SK-N-MC (cell line): ENCODE results near the gene SLFN5.
A peak's percentile ranks its signal among the peaks of the same experiment; 100 is the strongest.

ENCODE experiments used
- DNase-seq: peaks from one replicate; pipeline ENCODE4 v3.0.0-alpha.2; 2011; ENCODE audit warnings: low read depth, low spot score
- H3K27ac ChIP-seq: fragments of 200-600 bp; sonication (generic); 2 replicates; pipeline ENCODE4 v1.5.1; 2016; ENCODE audit warnings: mixed run types
- H3K36me3 ChIP-seq: fragments of 200-600 bp; sonication (generic); 2 replicates; pipeline ENCODE4 v1.6.1; 2017; ENCODE audit warnings: antibody characterized with exemption, low read length, mixed read lengths; ENCODE audit not compliant: insufficient read depth
- H3K4me3 ChIP-seq: fragments of 200-600 bp; sonication (generic); 2 replicates; pipeline ENCODE4 v1.5.1; 2016
- H3K9ac ChIP-seq: fragments of 200-600 bp; sonication (generic); 2 replicates; pipeline ENCODE4 v1.8.0; 2017; ENCODE audit warnings: mixed run types, mixed read lengths; ENCODE audit not compliant: insufficient read length
- H3K9me3 ChIP-seq: fragments of 200-600 bp; sonication (generic); 2 replicates; pipeline ENCODE4 v1.6.1; 2017; ENCODE audit warnings: low read depth, mild to moderate bottlenecking, antibody characterized with exemption, low read length, moderate library complexity, mixed read lengths
- EZH2 ChIP-seq: fragments of 200-600 bp; sonication (generic); IDR thresholded peaks from one replicate; pipeline ENCODE4 v1.6.1; 2017; ENCODE audit warnings: antibody characterized with exemption
- FOXP2 ChIP-seq: optimal IDR thresholded peaks from 2 replicates; pipeline ENCODE3; 2011; ENCODE audit warnings: mild to moderate bottlenecking, moderate library complexity; ENCODE audit not compliant: insufficient read depth; ENCODE audit errors: extremely low read length, control extremely low read depth
- POLR2AphosphoS5 ChIP-seq: IDR thresholded peaks from 2 replicates; pipeline ENCODE4 v1.6.1; 2012; ENCODE audit warnings: mild to moderate bottlenecking, low read depth, low read length, borderline replicate concordance

The SLFN5 gene

DNA sequence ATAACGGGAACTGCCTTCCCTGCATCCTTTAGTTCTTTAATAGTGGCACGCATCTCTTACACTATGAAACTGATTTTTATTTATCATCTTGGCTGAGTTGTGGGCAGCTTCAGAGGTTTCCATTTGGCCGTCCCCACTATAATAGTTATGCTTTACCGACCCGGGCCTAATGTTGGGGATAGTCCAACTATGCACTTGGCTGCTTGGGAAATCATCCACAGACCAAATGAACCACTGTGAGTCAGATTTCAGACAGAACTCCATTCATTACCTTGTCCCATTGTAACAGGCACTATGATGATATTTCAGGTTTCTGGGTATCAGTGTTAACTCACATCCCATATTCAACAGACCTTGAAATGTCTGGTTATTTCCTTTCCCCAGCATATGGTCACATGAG is 6.1 kb upstream of the SLFN5 start:
- Histone ChIP-seq H3K9me3 (no peaks in the 10 kb centered on the region), H3K36me3 (no peaks in the 10 kb centered on the region), H3K27ac (no peak overlapping the region), H3K4me3 (no peak overlapping the region), H3K9ac (no peak overlapping the region)
- no peak for DNase-seq
- no peak for TF ChIP-seq FOXP2
- TF ChIP-seq POLR2AphosphoS5, result no peak
- no peak for TF ChIP-seq EZH2

DNA sequence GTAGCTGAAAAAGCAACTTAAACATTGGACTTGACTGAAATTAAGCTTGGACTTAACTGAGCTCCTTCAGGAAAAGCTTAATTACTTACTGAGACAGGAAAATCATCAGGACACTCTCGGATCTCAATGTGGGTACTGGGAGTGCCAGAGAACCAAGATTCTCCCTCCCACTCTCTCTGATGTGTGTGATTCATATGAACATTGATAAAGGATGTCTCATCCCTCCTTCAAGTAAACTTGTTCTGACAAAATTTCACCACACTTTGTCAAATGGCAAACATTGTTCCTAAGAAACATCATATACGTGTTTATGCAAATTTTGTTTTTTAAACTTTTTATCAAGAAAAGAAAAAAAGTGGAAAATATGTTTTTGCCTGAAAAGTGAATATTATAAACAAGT is 4.1 kb upstream of the SLFN5 start:
- H3K36me3 ChIP-seq, result no peaks in the 10 kb centered on the region
- TF ChIP-seq POLR2AphosphoS5, result no peak
- no peak for TF ChIP-seq FOXP2
- TF ChIP-seq EZH2, result no peak
- no peak overlapping the region for H3K27ac ChIP-seq
- H3K9me3 ChIP-seq, result no peaks in the 10 kb centered on the region
- no peak overlapping the region for H3K4me3 ChIP-seq
- no peak for DNase-seq
- H3K9ac ChIP-seq, result no peak overlapping the region

- Histone ChIP-seq H3K9me3 (no peaks in the 10 kb centered on the region), H3K27ac (no peak overlapping the region), H3K36me3 (no peaks in the 10 kb centered on the region), H3K4me3 (no peak overlapping the region), H3K9ac (no peak overlapping the region)
- TF ChIP-seq EZH2 (no peak), FOXP2 (no peak), POLR2AphosphoS5 (no peak)
- no peak for DNase-seq
Observed at GRCh38 chr17:35239823-35240222, 3.0 kb upstream of the SLFN5 start.

GRCh38 chr17:35240861-35241260 is 2.0 kb upstream of the SLFN5 start:
- DNase-seq, result no peak
- H3K36me3 ChIP-seq, result no peaks in the 10 kb centered on the region
- no peaks in the 10 kb centered on the region for H3K9me3 ChIP-seq
- no peak overlapping the region for H3K9ac ChIP-seq
- H3K4me3 ChIP-seq, result no peak overlapping the region
- H3K27ac ChIP-seq, result no peak overlapping the region
- no peak for TF ChIP-seq EZH2

DNA sequence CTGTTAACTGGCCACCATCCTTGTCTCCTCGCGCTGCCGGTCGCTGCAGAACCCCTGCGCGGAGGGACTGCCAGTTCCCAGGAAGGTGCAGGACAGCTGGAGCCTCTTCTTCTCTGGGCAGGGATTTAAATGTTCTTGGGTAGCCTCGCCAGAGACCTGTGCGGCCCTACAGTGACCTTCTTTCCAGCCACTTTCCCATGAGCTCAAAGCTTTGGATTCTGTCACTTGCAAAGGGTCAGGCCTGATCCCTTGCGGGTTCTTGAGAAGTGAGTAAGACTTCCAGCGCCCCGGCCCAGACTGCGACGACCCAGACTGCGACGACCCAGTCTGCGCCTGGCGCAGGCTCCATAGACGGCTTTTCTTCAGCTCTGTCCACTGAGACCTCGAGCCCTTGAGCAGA is 1.4 kb upstream of the SLFN5 start:
- Histone ChIP-seq H3K36me3 (no peaks in the 10 kb centered on the region), H3K9ac (no peak overlapping the region), H3K27ac (no peak overlapping the region), H3K4me3 (no peak overlapping the region), H3K9me3 (no peaks in the 10 kb centered on the region)
- no peak for DNase-seq
- TF ChIP-seq POLR2AphosphoS5, result no peak
- no peak for TF ChIP-seq FOXP2
- no peak for TF ChIP-seq EZH2

- Histone ChIP-seq H3K27ac (peak overlapping the region; percentile 47; the same call in 1 of the 2 replicates), H3K4me3 (peak overlapping the region; percentile 86), H3K9ac (peak overlapping the region; percentile 84), H3K36me3 (0 out of 2 replicates have a peak, but pooled peaks cover 1% of the 10 kb centered on the region), H3K9me3 (no peaks in the 10 kb centered on the region)
- TF ChIP-seq EZH2, result no peak
- no peak for TF ChIP-seq FOXP2
- TF ChIP-seq POLR2AphosphoS5, result no peak
- no peak for DNase-seq
Observed at GRCh38 chr17:35242158-35242804, 591 bp upstream of the SLFN5 start.

DNA sequence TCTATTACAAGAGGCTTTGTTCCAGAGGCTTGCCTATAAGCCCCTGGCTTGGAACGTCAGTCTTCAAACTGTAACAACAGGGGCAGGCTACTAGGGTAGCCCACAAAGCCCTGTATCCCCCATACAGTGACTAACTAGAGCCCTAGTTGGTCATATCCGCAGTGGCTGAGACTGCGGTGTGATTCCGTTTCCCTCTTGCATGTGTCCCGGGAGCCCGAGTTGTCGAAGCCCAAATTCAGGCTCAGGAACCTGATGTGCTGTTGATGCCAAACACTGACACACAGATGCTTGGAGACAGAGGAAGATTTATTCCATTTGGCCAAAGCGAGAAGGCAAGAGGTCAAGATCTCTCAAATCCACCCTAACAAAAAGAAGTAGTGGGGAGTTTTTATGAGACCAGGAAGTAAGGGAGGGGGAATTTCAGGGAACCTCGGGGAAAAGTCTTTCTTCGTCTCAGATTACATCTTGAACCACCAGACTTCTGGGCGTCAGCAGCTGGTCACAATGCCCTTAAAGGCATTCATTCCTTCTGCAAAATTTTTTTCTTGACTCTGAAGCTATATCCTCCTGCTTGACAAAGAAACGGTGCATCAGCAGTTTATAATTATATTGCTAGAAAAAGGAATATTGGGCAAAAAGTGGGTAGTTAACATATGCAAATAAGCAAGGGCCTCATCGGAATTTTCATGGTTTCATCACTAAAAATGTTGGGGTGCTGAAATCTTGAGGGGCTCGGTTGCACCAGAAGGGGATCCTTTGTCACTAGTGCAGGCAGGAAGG is 879 bp downstream of the SLFN5 start:
- peak overlapping the region; percentile 93 for H3K9ac ChIP-seq
- H3K27ac ChIP-seq, result peak overlapping the region; percentile 89
- H3K9me3 ChIP-seq, result no peaks in the 10 kb centered on the region
- H3K4me3 ChIP-seq, result peak overlapping the region; percentile 86
- H3K36me3 ChIP-seq, result 0 out of 2 replicates have a peak, but pooled peaks cover 4% of the 10 kb centered on the region
- TF ChIP-seq FOXP2 (no peak), EZH2 (no peak), POLR2AphosphoS5 (peak; percentile 11)
- DNase-seq, result no peak

- Histone ChIP-seq H3K27ac (peak overlapping the region; percentile 89), H3K9ac (peak overlapping the region; percentile 93), H3K4me3 (peak overlapping the region; percentile 86), H3K9me3 (no peaks in the 10 kb centered on the region), H3K36me3 (0 out of 2 replicates have a peak, but pooled peaks cover 4% of the 10 kb centered on the region)
- TF ChIP-seq POLR2AphosphoS5 (no peak), EZH2 (no peak), FOXP2 (no peak)
- no peak for DNase-seq
Observed at GRCh38 chr17:35244341-35245195, 1.7 kb downstream of the SLFN5 start.

GRCh38 chr17:35245196-35245486 is 2.3 kb downstream of the SLFN5 start:
- Histone ChIP-seq H3K9ac (peak overlapping the region; percentile 46), H3K27ac (peak overlapping the region; percentile 89), H3K36me3 (0 out of 2 replicates have a peak, but pooled peaks cover 4% of the 10 kb centered on the region), H3K4me3 (peak overlapping the region; percentile 86), H3K9me3 (no peaks in the 10 kb centered on the region)
- DNase-seq, result no peak
- TF ChIP-seq EZH2, result no peak
- TF ChIP-seq POLR2AphosphoS5, result no peak
- TF ChIP-seq FOXP2, result no peak
